Measurements from ENCODE around the gene PRPF31.
A peak's percentile ranks its signal among the peaks of the same experiment; 100 is the strongest.
"Not testable (repeated sequence)": the region's sequence is repeated elsewhere in the genome, so short reads cannot be mapped to it uniquely, and the experiment has no call there.

PRPF31 gene

GRCh38 chr19:54165222-54165621 lies 49.7 kb downstream of the PRPF31 start:
- no peak for DNase-seq

GRCh38 chr19:54168174-54168917 lies 52.8 kb downstream of the PRPF31 start:
- DNase-seq: peak; percentile 56 to 87 (median 84)

DNA sequence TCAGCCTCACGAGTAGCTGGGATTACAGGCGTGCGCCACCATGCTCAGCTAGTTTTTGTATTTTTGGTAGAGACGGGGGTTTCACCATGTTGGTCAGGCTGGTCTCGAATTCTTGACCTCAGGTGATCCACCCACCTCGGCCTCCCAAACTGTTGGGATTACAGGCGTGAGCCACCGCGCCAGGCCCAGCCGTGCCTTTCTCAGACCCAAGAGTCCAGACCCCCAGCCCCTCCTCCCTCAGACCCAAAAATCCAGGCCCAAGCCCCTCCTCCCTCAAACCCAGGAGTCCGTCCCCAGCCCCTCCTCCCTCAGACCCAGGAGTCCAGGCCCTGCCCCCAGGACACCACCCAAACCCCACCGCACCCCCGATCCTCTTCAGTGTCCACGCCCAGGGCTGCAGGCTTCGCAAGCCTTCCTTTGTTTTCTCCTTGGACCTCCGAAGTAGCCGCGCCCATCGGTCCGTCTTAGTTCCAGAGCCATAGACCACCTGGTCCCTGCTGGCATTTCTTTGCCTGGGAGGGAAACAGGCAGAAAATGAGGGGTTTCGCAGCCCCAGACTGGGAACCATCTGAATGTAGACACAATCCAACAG lies 53.7 kb downstream of the PRPF31 start:
- DNase-seq: no peak

DNA sequence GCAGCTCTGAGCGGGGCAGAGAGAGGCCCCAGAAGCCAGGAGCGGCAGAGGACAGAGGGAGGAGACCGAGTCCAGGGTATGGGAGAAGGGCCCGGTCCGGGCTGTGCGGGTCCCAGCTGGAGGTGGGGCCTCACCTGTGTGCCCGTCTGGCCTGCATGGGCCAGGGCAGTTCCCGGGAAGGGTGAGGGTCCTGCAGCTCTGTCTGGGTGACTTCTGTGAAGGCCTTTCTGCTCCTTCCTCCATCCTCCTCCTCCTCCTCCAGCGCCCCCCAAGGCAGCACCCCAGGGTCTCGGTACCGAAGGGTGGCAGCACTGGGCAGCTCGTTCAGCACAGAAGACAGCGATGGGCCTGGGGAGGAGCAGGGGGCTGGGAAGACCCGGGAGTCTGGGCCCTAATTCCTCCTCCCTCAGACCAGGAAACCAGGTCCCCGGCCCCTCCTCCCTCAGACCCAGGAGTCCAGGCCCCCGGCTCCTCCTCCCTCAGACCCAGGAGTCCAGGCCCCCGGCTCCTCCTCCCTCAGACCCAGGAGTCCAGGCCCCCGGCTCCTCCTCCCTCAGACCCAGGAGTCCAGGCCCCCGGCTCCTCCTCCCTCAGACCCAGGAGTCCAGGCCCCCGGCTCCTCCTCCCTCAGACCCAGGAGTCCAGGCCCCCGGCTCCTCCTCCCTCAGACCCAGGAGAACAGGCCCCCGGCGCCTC lies 56.3 kb downstream of the PRPF31 start:
- not testable (repeated sequence) for DNase-seq

GRCh38 chr19:54172471-54173358 lies 57.2 kb downstream of the PRPF31 start, which contains the start of gene TMC4:
Gene TMC4 (minus strand): TSS chr19:54173160. CDS start chr19:54173117, 43 bp downstream.
- no peak for DNase-seq

GRCh38 chr19:54173359-54173699 lies 57.8 kb downstream of the PRPF31 start:
- DNase-seq: no peak

DNA sequence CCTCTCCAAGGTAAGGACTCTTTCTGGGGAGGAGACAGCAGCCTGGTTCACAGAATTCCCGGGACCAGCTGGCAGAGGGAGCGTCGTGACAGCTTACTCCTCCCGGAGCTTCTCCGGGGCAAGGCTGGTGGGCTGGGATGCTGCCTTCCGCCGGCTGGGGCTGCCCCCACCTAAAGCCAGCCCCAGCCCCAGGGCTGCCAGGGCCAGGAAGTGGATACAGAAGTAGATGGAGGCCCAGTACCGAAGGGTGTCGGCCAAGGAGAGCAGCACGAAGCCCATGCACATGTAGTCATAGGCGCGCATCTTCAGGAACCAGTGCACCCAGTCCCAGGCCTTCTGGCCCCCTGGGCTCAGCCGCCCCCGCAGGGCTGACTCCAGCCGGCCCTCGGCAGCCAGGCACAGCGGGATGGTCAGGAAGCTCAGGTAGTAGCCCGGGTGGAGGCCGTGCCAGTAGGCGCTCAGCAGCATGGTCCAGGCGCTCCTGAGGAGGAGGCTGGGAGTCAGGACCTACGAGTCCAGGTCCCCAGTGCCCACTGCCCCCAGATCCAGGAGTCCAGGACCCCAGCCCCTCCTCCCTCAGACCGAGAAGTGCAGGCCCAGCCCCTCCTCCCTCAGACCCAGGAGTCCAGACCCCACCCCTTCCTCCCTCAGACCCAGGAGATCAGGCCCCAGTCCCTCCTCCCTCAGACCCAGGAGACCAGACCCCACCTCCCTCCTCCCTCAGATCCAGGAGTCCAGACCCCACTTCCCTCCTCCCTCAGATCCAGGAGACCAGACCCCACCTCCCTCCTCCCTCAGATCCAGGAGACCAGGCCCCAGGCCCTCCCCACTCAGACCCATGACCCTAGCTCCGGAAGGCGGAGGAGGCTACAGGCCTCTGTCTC lies 58.6 kb downstream of the PRPF31 start:
- no peak for DNase-seq

DNA sequence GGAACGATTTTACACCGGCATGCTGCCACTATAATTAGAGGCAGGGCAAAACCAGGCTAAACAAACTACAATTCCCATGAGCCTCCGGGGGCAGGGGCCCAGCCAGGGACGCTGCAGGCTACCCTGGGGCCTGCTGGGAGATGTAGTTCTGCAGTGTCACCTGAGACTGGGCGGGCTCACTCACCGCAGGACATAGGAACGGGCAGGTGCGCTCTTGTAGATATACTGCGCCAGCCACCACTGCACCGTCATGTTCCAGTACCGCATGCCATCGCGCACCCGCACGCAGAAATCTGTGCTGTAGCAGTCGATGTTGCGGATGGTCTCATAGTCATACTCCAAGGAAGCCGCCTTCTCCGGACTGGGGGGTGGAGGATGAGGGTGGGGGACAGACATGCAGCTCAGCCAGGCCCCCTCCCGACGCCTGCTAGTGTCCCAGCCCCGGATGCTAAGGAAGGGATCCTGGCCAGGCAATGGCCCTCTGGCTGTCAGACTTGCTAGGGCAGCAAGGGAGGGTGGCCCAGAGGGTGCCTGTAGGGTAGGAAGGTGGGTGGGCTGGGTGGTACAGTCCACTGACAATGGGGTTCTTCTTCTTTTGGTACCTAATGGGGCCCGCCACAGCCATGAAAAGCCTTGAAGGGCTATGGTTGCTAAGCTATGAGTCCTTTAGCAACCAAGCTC lies 63.2 kb downstream of the PRPF31 start:
- DNase-seq: peak; percentile 5 to 46 (median 32)

DNA sequence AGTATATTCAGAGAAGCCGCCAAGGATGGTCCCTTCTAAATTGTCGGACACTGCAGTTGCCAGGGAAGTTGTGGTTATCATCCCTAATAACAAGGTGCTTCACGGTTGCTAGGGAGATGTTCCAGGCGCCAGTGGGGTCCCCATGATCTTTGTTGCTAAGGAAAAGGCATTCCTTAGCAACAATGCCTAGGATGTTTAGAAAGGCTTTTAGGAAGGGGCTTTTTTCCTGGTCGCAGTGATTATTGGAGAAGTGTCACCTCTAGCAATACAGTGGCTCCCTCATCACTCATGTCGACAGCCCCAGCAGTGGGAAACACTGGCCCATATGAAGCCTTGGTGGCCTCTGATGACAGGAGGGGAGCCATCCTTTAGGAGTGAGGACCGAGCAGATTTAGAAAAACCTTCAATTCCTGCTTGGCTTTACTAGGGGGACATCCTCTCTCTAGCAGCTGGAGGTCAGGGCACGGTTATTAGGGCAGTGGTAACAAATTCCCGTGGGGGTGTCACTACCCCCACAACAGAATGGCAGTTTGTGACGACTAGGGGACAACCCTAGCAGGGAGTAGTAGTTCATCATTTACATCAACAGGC lies 63.8 kb downstream of the PRPF31 start:
- DNase-seq: no peak

DNA sequence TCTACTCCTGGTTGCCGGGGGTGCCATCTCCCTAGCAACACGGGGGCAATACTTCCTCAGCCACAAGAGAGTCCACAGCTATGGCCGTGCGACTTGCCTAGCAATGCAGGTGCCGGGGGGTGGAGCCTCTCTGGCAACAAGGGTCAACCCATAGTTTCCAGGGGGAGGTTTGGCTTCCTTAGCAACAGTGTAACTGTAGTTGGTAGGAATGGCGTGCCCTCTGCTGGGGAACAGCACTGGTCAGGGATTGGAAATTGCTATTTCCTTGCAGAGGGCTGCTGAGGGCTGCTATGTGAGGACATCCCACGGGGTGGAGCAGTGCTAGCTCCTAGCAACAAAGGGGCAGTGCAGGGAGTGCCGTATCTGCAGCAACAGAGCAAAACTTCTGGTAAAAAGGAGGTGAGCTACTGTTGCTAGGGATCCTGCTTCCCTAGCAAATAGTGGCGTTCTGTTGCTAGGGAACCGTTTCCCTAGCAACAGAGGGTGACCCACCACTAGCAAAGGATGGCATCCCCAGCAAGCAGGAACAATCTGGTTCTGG lies 64.4 kb downstream of the PRPF31 start:
- DNase-seq: no peak

GRCh38 chr19:54180691-54181091 lies 65.1 kb downstream of the PRPF31 start:
- DNase-seq: no peak

Measured in stimulated activated naive CD4-positive, alpha-beta T cell (primary cell).